Measurements from ENCODE around the gene ZDHHC22. TPM values are rescaled to one million over a fixed set of nuclear protein-coding genes. Genes with fewer than 3 reads are reported as not detected.

The ZDHHC22 gene
- total and polyA plus RNA-seq, 2 experiments from 2014 or later, result 17.6 to 32.1 TPM

DNA sequence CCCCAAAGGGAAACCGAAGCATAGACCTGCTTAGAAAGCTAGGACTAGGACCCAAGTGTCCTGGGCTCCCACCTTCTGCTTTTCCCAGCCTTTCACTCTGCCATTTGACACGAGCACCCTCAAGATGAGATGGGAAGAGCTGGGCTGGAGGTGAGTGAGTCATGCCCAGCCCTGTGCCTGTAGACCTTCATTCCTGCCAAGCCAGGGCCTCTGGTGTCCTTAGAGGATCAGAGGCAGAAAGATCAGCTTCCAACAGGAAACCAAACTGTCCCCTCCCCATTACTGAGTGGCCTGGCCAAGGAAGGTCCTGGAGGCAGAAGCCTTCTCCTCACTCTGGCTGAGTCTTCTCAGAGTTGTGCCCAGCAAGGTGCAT, 43.5 kb upstream of the ZDHHC22 start (continued):
- TF ChIP-seq, protein P1, sequence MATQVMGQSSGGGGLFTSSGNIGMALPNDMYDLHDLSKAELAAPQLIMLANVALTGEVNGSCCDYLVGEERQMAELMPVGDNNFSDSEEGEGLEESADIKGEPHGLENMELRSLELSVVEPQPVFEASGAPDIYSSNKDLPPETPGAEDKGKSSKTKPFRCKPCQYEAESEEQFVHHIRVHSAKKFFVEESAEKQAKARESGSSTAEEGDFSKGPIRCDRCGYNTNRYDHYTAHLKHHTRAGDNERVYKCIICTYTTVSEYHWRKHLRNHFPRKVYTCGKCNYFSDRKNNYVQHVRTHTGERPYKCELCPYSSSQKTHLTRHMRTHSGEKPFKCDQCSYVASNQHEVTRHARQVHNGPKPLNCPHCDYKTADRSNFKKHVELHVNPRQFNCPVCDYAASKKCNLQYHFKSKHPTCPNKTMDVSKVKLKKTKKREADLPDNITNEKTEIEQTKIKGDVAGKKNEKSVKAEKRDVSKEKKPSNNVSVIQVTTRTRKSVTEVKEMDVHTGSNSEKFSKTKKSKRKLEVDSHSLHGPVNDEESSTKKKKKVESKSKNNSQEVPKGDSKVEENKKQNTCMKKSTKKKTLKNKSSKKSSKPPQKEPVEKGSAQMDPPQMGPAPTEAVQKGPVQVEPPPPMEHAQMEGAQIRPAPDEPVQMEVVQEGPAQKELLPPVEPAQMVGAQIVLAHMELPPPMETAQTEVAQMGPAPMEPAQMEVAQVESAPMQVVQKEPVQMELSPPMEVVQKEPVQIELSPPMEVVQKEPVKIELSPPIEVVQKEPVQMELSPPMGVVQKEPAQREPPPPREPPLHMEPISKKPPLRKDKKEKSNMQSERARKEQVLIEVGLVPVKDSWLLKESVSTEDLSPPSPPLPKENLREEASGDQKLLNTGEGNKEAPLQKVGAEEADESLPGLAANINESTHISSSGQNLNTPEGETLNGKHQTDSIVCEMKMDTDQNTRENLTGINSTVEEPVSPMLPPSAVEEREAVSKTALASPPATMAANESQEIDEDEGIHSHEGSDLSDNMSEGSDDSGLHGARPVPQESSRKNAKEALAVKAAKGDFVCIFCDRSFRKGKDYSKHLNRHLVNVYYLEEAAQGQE (IDR thresholded peaks at IDR 0.05; ENCODE audit: unreplicated experiment), result no peak
- TF ChIP-seq ETS1 (IDR thresholded peaks at IDR 0.05) (no peak), ZNF331 (CRISPR knock-in tag; IDR thresholded peaks at IDR 0.05; ENCODE audit: low read depth) (no peak), JUNB (IDR thresholded peaks at IDR 0.05; ENCODE audit: unreplicated experiment) (no peak)

GRCh38 chr14:77184396-77185092, 43.0 kb upstream of the ZDHHC22 start:
- Mint-ChIP-seq H3K4me1 (peaks cover 26% of the 10 kb centered on the region), H3K27ac (no peak overlapping the region), H3K4me3 (no peak overlapping the region), H3K9me3 (no peaks in the 10 kb centered on the region), H3K27me3 (ENCODE audit: insufficient read depth, low read depth, poor library complexity) (peaks cover 27% of the 10 kb centered on the region), H3K36me3 (ENCODE audit: low read depth) (no peaks in the 10 kb centered on the region)
- Histone ChIP-seq H2AFZ (no peak overlapping the region), H3K4me2 (no peak overlapping the region), H3K9me2 (ENCODE audit: insufficient read depth) (no peaks in the 10 kb centered on the region), H3K4me1 (ENCODE audit: insufficient read depth) (peaks cover 19% of the 10 kb centered on the region; the same call in 1 of the 2 replicates), H3K79me2 (replicated peaks; ENCODE audit: insufficient read depth) (no peaks in the 10 kb centered on the region), H3K36me3 (ENCODE audit: insufficient read depth) (no peaks in the 10 kb centered on the region), H3K27ac (ENCODE audit: low read depth) (no peak overlapping the region), H3K27me3 (ENCODE audit: insufficient read depth) (no peaks in the 10 kb centered on the region), H3K4me3 (no peak overlapping the region), H4K20me1 (replicated peaks; ENCODE audit: insufficient read depth) (no peaks in the 10 kb centered on the region; the same call in 1 of the 2 replicates), H3F3A (replicated peaks; ENCODE audit: low read depth) (no peaks in the 10 kb centered on the region)
- no peak for TF ChIP-seq ZNF331 (CRISPR knock-in tag; IDR thresholded peaks at IDR 0.05; ENCODE audit: low read depth)
- TF ChIP-seq JUNB (IDR thresholded peaks at IDR 0.05; ENCODE audit: unreplicated experiment), result no peak
- no peak for TF ChIP-seq ZNF114 (CRISPR knock-in tag; IDR thresholded peaks at IDR 0.05)
- TF ChIP-seq POLR2AphosphoS5 (IDR thresholded peaks at IDR 0.05; ENCODE audit: low read depth), result no peak
- no peak for ATAC-seq
- DNase-seq (ENCODE audit: low spot score), result no peak

GRCh38 chr14:77183896-77184295, 42.3 kb upstream of the ZDHHC22 start:
- Histone ChIP-seq H3K27me3 (ENCODE audit: insufficient read depth) (no peaks in the 10 kb centered on the region), H3K4me2 (no peak overlapping the region), H3K9me2 (ENCODE audit: insufficient read depth) (no peaks in the 10 kb centered on the region), H3K27ac (ENCODE audit: low read depth) (no peak overlapping the region), H2AFZ (no peak overlapping the region), H4K20me1 (replicated peaks; ENCODE audit: insufficient read depth) (no peaks in the 10 kb centered on the region; the same call in 1 of the 2 replicates), H3K36me3 (ENCODE audit: insufficient read depth) (no peaks in the 10 kb centered on the region), H3K4me1 (ENCODE audit: insufficient read depth) (peaks cover 19% of the 10 kb centered on the region; the same call in 1 of the 2 replicates), H3K79me2 (replicated peaks; ENCODE audit: insufficient read depth) (no peaks in the 10 kb centered on the region), H3K4me3 (no peak overlapping the region), H3F3A (replicated peaks; ENCODE audit: low read depth) (no peaks in the 10 kb centered on the region)
- ATAC-seq (no peak), DNase-seq (ENCODE audit: low spot score) (no peak)
- Mint-ChIP-seq H3K9me3 (no peaks in the 10 kb centered on the region), H3K4me3 (no peak overlapping the region), H3K4me1 (peaks cover 22% of the 10 kb centered on the region), H3K27me3 (ENCODE audit: insufficient read depth, low read depth, poor library complexity) (peaks cover 27% of the 10 kb centered on the region), H3K27ac (no peak overlapping the region), H3K36me3 (ENCODE audit: low read depth) (no peaks in the 10 kb centered on the region)
- TF ChIP-seq EZH2 (IDR thresholded peaks at IDR 0.05; ENCODE audit: low read depth, unreplicated experiment), result no peak
- TF ChIP-seq JUNB (IDR thresholded peaks at IDR 0.05; ENCODE audit: unreplicated experiment), result no peak
- TF ChIP-seq ZNF114 (CRISPR knock-in tag; IDR thresholded peaks at IDR 0.05), result no peak
- no peak for TF ChIP-seq POLR2AphosphoS5 (IDR thresholded peaks at IDR 0.05; ENCODE audit: low read depth)
- TF ChIP-seq NANOG (IDR thresholded peaks at IDR 0.05; ENCODE audit: borderline replicate concordance), result no peak
